PFSK-1 (cell line): ENCODE data around the gene ALG5.

Experiments
- FOXP2 ChIP-seq: optimal IDR thresholded peaks from 2 replicates; pipeline ENCODE3; 2011; ENCODE audit warnings: borderline replicate concordance, control low read depth, inconsistent platforms; ENCODE audit not compliant: insufficient read depth; ENCODE audit errors: extremely low read length, extremely low read depth
- POLR2AphosphoS5 ChIP-seq: IDR thresholded peaks from 2 replicates; pipeline ENCODE4 v1.6.1; 2012; ENCODE audit warnings: low read depth, mild to moderate bottlenecking, control low read depth, low read length, moderate library complexity
- REST ChIP-seq, 2 experiments: IDR thresholded peaks; 2 replicates each; pipeline versions ENCODE4 v1.6.1 to v1.8.0; 2011 to 2012; ENCODE audit warnings: low read depth in 2 of 2, low read length in 2 of 2, control low read depth in 1 of 2, inconsistent platforms in 1 of 2, mild to moderate bottlenecking in 1 of 2, moderate library complexity in 1 of 2; ENCODE audit not compliant: insufficient read depth in 1 of 2
- SIN3A ChIP-seq: IDR thresholded peaks from 2 replicates; pipeline ENCODE4 v1.6.1; 2012; ENCODE audit warnings: mild to moderate bottlenecking, low read length, moderate library complexity, borderline replicate concordance; ENCODE audit not compliant: insufficient read depth
- TAF1 ChIP-seq: IDR thresholded peaks from 2 replicates; pipeline ENCODE4 v1.6.1; 2012; ENCODE audit warnings: low read length, control low read depth, borderline replicate concordance; ENCODE audit not compliant: insufficient read depth

GRCh38 chr13:36918246-36919131, 80.7 kb downstream of the ALG5 start:
- TF ChIP-seq REST (IDR thresholded peaks at IDR 0.05; ENCODE audit: insufficient read depth in 1 of 2, low read depth in 2 of 2, low read length in 2 of 2), result no peak
- TF ChIP-seq POLR2AphosphoS5, result no peak
- TF ChIP-seq TAF1, result no peak
- TF ChIP-seq SIN3A, result no peak
- TF ChIP-seq FOXP2, result no peak
